ENCODE data around the gene TMIE.

GRCh38 chr3:46731795-46732194, 30.6 kb downstream of the TMIE start:
- TF ChIP-seq CTCF (IDR thresholded peaks at IDR 0.05) (no peak), POLR2AphosphoS5 (IDR thresholded peaks at IDR 0.05) (no peak), POLR2A (IDR thresholded peaks at IDR 0.05) (no peak), EP300 (IDR thresholded peaks at IDR 0.05) (no peak)
